GM18505 (cell line): ENCODE data around the gene ABCG2.

Experiments
- ATAC-seq: cut with Tn5 transposase; IDR thresholded peaks from one replicate; pipeline ENCODE4 v1.9.1; 2021; ENCODE audit not compliant: unreplicated experiment
- POLR2A ChIP-seq: IDR thresholded peaks from 4 replicates; pipeline ENCODE4 v1.6.1; 2011; ENCODE audit warnings: borderline replicate concordance; ENCODE audit not compliant: insufficient read depth, insufficient read length; ENCODE audit errors: extremely low read depth

ABCG2 gene

DNA sequence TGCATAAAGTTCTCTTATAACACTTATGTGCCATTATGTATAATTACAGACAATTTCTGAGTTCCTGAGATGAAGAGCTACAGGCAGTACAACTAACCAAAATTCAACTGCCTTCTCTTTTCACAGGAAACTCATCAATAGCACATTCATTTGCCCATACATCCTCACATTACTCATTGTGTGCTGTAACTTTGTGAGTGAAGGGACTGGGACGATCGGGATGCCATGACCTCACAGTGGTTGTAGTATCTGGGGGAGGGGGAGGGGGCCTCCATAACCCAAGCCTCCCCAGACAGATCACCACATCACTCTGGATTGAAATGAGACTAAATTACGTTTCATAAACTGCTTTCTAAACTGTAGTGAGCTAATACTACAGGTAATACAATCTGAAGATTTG lies 60.7 kb downstream of the ABCG2 start:
- ATAC-seq, result no peak
- no peak for TF ChIP-seq POLR2A

DNA sequence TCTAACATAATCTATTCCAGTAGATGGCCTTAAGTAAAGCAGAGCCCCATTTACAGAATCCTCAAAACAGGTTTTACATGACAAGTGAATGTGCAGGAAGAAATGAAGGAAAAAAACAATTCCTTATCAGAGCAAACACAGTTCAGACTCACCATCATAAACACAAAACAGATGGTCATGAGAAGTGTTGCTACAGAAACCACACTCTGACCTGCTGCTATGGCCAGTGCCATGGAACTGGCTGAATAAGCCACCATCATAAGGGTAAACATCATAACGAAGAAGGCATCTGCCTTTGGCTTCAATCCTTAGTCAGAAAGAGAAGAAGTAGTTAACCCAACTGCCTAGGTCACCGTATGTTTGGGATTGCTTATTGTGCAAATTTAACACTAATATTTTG lies 61.1 kb downstream of the ABCG2 start:
- ATAC-seq, result no peak
- no peak for TF ChIP-seq POLR2A

DNA sequence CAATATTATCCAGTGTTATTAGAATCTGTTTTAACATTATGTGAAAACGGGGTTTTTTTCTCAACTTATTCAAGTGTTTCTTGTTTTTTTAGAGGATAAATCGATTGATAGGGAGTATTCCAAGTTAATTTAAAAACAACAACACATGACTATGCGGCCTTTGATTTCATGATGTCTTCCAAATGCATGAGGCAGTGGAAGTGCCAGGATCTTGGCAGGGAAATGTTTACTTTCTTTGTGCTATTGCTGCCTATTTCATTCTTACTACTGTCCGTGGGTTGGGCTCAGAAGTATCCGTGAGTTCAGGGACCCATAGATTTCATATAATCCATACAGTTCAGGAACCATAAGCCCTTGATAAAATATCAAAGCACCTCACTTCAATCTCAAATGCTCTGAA lies 64.6 kb downstream of the ABCG2 start:
- no peak for ATAC-seq
- TF ChIP-seq POLR2A, result no peak

DNA sequence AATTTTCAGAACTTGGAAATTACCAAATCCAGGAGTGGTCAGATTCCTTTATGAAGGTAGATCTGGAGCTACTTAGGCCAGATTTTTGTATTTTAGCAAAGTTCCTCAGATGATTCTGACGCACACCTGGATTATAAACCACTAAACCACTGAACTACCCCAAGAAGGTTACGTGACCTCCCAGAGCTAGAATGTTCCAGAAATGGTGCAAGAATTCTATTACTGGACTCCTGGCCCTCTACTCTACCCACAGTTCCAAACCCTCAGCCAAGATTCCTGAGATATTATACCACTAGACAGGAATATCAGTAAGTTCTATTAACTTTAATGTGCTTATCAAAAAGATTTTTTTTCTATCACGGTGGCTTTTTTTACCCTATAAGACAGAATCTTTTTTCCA lies 67.1 kb downstream of the ABCG2 start:
- no peak for ATAC-seq

DNA sequence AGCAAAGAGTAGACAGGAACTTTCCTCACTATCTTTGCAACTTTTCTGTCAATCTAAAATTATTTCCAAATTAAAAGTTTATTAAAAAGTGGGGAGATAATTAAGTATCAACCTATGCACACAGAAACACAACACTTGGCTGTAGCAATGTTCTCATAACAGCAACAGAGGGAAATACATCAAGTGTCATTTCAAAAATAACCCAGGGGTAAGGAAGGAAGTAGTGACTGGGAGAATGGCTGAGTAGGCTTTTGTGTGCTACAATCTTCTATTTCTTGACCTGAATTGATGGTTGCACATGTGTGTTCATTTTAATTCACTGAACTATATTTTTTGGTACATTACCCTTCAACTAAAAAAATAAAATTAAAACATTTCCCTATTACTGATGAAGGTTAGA lies 67.5 kb downstream of the ABCG2 start:
- TF ChIP-seq POLR2A, result no peak
- ATAC-seq, result no peak

More for the DNA sequence above, 67.1 kb downstream of the ABCG2 start:
- TF ChIP-seq POLR2A, result no peak

DNA sequence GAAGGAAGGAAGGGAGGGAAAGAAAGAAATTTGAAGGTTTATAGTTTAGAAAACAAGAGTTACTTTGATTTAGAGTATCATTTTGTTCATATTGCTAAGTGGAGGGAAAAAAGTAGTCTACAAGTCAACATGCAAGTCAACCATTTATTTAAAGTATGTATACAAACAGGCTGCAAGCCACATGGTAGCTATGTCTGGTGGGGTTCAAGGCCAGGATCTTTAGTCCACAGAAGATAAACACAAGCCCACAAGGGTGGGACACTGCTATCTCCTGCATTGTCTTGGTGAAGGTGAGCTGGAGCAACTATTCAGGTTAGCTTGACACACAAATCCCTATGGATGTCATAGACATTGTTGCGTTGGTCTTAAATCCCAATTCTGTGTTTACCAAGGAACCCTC lies 71.4 kb downstream of the ABCG2 start:
- no peak for TF ChIP-seq POLR2A
- ATAC-seq, result no peak

DNA sequence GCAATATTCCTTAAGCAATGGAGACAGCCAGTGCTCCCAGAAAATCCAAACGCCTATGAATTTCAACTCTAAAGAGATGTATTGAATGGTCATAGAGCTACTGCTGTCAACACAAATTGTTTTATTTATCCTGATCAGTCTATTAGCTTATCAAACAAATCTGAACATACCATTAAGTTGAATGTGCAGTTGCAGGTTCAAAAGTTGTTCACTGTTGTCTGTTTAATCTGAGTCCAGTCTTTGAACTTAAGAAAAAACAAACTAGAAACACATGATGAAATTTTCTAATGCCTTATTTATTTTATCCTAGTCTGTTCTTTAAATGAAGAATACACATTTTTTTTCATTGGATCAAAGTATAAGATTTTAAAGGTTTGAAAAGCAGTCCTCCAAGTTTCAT lies 77.8 kb downstream of the ABCG2 start:
- ATAC-seq, result no peak
- TF ChIP-seq POLR2A, result no peak

DNA sequence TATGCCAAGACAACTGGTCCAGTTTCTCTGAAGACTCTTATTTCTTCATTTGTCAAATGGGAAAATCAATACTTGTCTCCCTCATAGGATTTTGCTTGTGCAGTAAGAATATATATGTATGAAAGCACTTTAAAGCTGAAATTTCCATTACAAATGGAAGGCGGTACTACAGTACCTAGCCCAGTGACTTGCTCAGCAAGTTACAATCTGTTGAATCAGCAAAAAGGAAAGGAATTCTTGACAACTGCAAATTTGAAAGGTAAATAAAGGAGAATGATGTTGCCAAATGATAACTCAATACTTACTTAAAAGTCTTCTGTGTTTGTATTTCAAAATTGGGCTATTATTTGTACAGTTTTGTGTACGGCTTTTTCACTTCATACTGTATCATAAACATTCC lies 79.9 kb downstream of the ABCG2 start:
- ATAC-seq, result no peak
- TF ChIP-seq POLR2A, result no peak

DNA sequence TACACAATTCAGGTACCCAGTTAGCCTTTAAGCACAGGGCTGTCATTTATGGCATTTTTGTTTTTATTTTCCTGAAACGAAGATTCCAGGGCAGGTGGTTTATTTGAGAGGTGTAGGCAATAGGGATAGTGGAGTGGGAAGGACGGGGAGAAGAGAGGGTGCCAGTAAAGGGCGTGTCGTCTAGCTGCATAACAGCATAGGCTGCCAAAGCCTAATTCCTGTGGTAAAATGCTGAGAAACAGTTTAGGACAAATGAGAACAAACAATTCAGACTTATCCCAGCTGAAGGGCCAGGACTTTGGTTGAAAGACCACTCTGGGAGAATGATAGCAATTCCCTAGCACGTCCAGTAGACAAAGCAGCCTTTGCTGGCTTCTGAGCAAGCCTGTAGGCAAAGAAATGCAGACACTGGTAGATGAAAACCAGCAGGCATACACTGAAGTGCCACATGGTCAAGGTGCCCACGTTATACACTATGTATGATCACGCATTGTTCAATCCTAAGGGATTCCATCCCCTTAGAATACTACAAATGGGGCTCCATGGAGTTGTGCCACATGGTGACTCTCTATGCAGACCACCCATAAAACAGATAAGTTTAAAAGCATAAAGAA lies 80.4 kb downstream of the ABCG2 start:
- TF ChIP-seq POLR2A, result no peak
- ATAC-seq, result no peak

DNA sequence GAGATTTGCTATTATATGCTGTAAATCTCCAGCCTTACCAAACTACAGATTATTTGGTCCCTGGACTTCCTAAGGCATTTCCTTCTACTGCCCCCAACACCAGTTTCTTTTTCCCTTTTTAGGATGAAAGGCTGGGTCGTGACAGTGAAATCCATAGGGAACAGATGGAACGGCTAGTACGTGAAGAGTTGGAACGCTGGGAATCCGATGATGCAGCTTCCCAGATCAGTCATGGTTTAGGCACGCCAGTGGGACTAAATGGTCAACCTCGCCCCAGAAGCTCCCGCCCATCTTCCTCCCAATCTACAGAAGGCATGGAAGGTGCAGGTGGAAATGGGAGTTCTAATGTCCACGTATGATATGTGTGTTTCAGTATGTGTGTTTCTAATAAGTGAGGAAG lies 83.1 kb downstream of the ABCG2 start:
- no peak for TF ChIP-seq POLR2A
- no peak for ATAC-seq

DNA sequence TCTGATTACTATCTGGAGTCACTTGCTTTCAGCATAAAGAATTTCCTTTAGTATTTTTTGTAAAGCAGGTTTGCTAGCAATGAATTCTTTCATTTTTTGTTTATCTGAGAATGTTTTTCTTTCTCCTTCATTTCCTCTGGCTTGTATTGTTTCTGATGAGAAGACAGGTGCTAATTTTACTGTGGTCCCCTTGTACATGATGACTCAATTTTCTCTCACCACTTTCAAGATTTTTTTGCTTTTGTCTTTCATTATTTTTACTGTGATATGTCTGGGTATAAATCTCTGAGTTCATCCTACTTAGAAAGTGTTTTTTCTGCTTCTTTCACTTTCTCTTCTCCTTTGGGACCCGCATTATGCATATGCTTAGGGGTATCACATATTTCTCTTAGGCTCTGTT lies 88.4 kb downstream of the ABCG2 start:
- no peak for TF ChIP-seq POLR2A
- ATAC-seq, result no peak

DNA sequence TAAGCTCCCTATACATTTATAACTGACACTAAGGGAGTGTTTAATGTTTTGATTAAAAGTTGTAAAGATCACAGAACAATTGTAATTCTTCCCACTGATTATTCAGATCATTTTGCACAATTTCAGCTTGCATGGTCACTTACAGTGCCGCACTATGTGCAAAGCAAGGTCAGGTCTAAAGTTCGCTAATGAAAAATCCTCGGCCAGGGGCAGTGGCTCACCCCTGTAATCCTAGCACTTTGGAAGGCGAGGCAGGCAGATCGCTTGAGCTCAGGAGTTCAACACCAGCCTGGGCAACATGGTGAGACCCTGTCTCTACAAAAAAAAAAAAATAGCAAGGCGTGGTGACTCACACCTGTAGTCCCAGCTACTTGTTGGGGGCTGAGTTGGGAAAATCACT lies 94.0 kb downstream of the ABCG2 start:
- no peak for ATAC-seq
- TF ChIP-seq POLR2A, result no peak

DNA sequence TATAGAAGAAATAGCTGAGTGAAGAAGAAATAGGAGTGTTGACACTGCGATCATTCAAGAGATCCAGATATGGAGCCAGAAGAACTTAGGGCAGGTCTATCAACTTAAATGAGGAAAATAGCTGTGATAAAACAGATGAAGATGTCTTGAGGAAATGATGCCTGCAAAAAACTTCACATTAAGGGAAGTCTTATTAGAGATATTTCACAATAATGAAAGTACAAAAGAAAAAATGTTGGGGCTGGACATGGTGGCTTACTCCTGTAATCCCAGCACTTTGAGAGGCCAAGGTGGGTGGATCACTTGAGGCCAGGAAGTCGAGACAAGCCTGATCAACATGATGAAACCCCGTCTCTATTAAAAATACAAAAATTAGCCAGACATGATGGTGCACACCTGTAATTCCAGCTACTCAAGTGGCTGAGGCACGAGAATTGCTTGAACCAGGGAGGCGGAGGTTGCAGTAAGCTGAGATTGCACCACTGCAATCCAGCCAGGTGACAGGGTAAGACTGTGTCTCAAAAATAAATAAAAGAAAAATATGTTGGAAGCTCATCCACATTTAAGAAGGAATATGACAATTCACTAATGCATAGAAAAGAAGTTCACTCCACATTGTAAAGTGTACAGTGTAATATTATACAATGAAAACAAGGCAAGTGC lies 94.7 kb downstream of the ABCG2 start:
- no peak for ATAC-seq
- TF ChIP-seq POLR2A, result no peak

DNA sequence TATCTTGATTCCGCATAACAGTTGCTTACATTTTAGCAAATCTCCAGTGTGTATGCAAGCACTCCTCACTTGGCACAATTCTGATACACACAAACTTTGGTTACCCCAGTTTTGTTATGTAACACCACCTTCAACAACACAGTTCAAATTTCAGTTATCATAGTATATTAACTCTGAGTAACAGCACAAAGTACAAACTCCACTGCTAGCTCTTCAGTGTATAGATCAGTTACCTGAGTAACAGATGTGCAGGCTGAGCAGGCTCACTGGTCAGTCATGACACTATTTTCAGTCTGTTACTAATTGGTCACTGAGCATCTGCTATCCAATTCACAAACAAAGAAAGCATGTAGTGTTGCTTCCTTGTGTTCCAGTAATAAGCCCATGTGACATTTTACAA lies 95.6 kb downstream of the ABCG2 start:
- no peak for ATAC-seq
- TF ChIP-seq POLR2A, result no peak
